GM21360 (cell line): ENCODE data around the gene FCER2.

Experiments
- ATAC-seq: cut with Tn5 transposase; IDR thresholded peaks from one replicate; pipeline ENCODE4 v1.9.1; 2021; ENCODE audit warnings: mild to moderate bottlenecking, moderate library complexity; ENCODE audit not compliant: unreplicated experiment

Gene FCER2

GRCh38 chr19:7734220-7735203 lies 32.6 kb upstream of the FCER2 start:
- ATAC-seq: no peak

GRCh38 chr19:7733376-7733775 lies 31.4 kb upstream of the FCER2 start:
- no peak for ATAC-seq

- no peak for ATAC-seq
Observed at GRCh38 chr19:7732045-7732444, 30.1 kb upstream of the FCER2 start, which contains the start of gene CLEC4G. TSS of gene CLEC4G (minus strand) at chr19:7732110. CDS start at chr19:7732102, 8 bp downstream.

- no peak for ATAC-seq
Observed at GRCh38 chr19:7731615-7732014, 29.7 kb upstream of the FCER2 start.

- ATAC-seq: no peak
Observed at GRCh38 chr19:7731218-7731595, 29.3 kb upstream of the FCER2 start.

GRCh38 chr19:7730286-7731217 lies 28.6 kb upstream of the FCER2 start:
- ATAC-seq: no peak

- no peak for ATAC-seq
Observed at GRCh38 chr19:7729831-7730285, 27.9 kb upstream of the FCER2 start.

GRCh38 chr19:7729211-7729610 lies 27.3 kb upstream of the FCER2 start:
- ATAC-seq: no peak

- ATAC-seq: no peak
Observed at GRCh38 chr19:7725791-7726190, 23.9 kb upstream of the FCER2 start.

- no peak for ATAC-seq
Observed at GRCh38 chr19:7722231-7722651, 20.3 kb upstream of the FCER2 start.

GRCh38 chr19:7720351-7720750 lies 18.4 kb upstream of the FCER2 start:
- no peak for ATAC-seq

- ATAC-seq: no peak
Observed at GRCh38 chr19:7718668-7719067, 16.7 kb upstream of the FCER2 start.

- ATAC-seq: no peak
Observed at GRCh38 chr19:7716762-7717161, 14.8 kb upstream of the FCER2 start.

GRCh38 chr19:7715671-7716070 lies 13.7 kb upstream of the FCER2 start:
- ATAC-seq: no peak

GRCh38 chr19:7710616-7711015 lies 8.7 kb upstream of the FCER2 start:
- no peak for ATAC-seq

GRCh38 chr19:7709932-7710460 lies 8.1 kb upstream of the FCER2 start:
- no peak for ATAC-seq

GRCh38 chr19:7706955-7707456 lies 5.1 kb upstream of the FCER2 start:
- ATAC-seq: no peak

- no peak for ATAC-seq
Observed at GRCh38 chr19:7706188-7706954, 4.4 kb upstream of the FCER2 start.

- no peak for ATAC-seq
Observed at GRCh38 chr19:7705387-7706187, 3.7 kb upstream of the FCER2 start.
